ENCODE measurements around the gene MTUS2.

Gene MTUS2

GRCh38 chr13:28859717-28860116 lies 39.6 kb downstream of the MTUS2 start:
- DNase-seq, result no peak

- DNase-seq, result no peak
Measured at GRCh38 chr13:28864544-28864943, 44.4 kb downstream of the MTUS2 start.

GRCh38 chr13:28865149-28865744 lies 45.1 kb downstream of the MTUS2 start:
- DNase-seq, result no peak

GRCh38 chr13:28865951-28866350 lies 45.8 kb downstream of the MTUS2 start:
- DNase-seq, result no peak

GRCh38 chr13:28866932-28867331 lies 46.8 kb downstream of the MTUS2 start:
- no peak for DNase-seq

- no peak for DNase-seq
Measured at GRCh38 chr13:28867564-28867963, 47.4 kb downstream of the MTUS2 start.

GRCh38 chr13:28872427-28873176 lies 52.5 kb downstream of the MTUS2 start:
- DNase-seq, result no peak

- DNase-seq, result no peak
Measured at GRCh38 chr13:28875846-28876615, 55.9 kb downstream of the MTUS2 start.

- no peak for DNase-seq
Measured at GRCh38 chr13:28877408-28877807, 57.3 kb downstream of the MTUS2 start.

GRCh38 chr13:28885181-28885580 lies 65.0 kb downstream of the MTUS2 start:
- no peak for DNase-seq

GRCh38 chr13:28889086-28889732 lies 69.1 kb downstream of the MTUS2 start:
- DNase-seq, result no peak

- no peak for DNase-seq
Measured at GRCh38 chr13:28890712-28891111, 70.6 kb downstream of the MTUS2 start.

GRCh38 chr13:28918030-28918429 lies 97.9 kb downstream of the MTUS2 start:
- DNase-seq, result no peak

- no peak for DNase-seq
Measured at GRCh38 chr13:28922341-28922740, 102.2 kb downstream of the MTUS2 start.

GRCh38 chr13:28935104-28935503 lies 115.0 kb downstream of the MTUS2 start:
- no peak for DNase-seq

GRCh38 chr13:28942906-28943305 lies 122.8 kb downstream of the MTUS2 start:
- DNase-seq, result no peak

GRCh38 chr13:28953714-28954418 lies 133.7 kb downstream of the MTUS2 start:
- no peak for DNase-seq

GRCh38 chr13:28954419-28954725 lies 134.2 kb downstream of the MTUS2 start:
- DNase-seq, result no peak

GRCh38 chr13:28954810-28955209 lies 134.7 kb downstream of the MTUS2 start:
- DNase-seq, result no peak

GRCh38 chr13:28955264-28955966 lies 135.3 kb downstream of the MTUS2 start:
- DNase-seq, result no peak

- no peak for DNase-seq
Measured at GRCh38 chr13:28958018-28958417, 137.9 kb downstream of the MTUS2 start.

GRCh38 chr13:28958441-28958840 lies 138.3 kb downstream of the MTUS2 start:
- DNase-seq, result no peak
